ENCODE results near the gene CHRNB1. TPM values are rescaled to one million over a fixed set of nuclear protein-coding genes. Genes with fewer than 3 reads are reported as not detected.

The CHRNB1 gene
- total RNA-seq, 4 donors from 2014 or later, result 4.0 to 9.1 (median 5.8) TPM

DNA sequence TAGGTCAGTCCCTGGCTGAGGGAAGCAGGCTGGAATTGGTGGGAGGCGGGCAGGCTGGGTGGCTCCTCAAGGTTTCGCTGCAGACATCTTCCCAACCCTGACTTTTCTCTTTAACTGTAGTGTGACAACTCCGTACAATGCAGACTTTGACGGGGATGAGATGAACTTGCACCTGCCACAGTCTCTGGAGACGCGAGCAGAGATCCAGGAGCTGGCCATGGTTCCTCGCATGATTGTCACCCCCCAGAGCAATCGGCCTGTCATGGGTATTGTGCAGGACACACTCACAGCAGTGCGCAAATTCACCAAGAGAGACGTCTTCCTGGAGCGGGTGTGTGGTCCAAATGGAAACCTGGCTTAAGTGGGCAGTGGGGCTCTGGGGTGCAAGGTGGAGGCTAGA, 54.3 kb downstream of the CHRNB1 start:
- Histone ChIP-seq H3K36me3 (peaks cover 3 to 93% (median 3%) of the 10 kb centered on the region in 3 donors), H3K4me3 (no peak overlapping the region), H3K27ac (no peak overlapping the region), H3K27me3 (no peaks in the 10 kb centered on the region), H3K9me3 (no peaks in the 10 kb centered on the region), H3K4me1 (peaks cover 0 to 7% (median 0%) of the 10 kb centered on the region in 4 donors)
- no peak for TF ChIP-seq POLR2A (IDR thresholded peaks at IDR 0.05)
- DNase-seq, result no peak

DNA sequence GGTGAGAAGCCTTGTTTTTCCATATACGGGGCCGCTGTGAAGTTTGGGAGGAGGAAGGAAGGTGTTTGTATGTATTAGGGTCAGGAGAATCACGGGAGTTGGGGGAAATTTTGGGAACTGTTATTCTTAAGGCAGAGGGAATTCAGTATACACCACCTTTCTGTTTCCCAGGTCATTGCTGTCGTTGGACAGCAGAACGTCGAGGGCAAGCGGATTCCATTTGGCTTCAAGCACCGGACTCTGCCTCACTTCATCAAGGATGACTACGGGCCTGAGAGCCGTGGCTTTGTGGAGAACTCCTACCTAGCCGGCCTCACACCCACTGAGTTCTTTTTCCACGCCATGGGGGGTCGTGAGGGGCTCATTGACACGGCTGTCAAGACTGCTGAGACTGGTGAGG, 56.9 kb downstream of the CHRNB1 start:
- no peaks in the 10 kb centered on the region for H3K4me1 ChIP-seq
- no peak overlapping the region for H3K4me3 ChIP-seq
- H3K9me3 ChIP-seq, result no peaks in the 10 kb centered on the region
- H3K27ac ChIP-seq, result no peak overlapping the region
- no peak for TF ChIP-seq POLR2A (IDR thresholded peaks at IDR 0.05)
- TF ChIP-seq, protein P1, sequence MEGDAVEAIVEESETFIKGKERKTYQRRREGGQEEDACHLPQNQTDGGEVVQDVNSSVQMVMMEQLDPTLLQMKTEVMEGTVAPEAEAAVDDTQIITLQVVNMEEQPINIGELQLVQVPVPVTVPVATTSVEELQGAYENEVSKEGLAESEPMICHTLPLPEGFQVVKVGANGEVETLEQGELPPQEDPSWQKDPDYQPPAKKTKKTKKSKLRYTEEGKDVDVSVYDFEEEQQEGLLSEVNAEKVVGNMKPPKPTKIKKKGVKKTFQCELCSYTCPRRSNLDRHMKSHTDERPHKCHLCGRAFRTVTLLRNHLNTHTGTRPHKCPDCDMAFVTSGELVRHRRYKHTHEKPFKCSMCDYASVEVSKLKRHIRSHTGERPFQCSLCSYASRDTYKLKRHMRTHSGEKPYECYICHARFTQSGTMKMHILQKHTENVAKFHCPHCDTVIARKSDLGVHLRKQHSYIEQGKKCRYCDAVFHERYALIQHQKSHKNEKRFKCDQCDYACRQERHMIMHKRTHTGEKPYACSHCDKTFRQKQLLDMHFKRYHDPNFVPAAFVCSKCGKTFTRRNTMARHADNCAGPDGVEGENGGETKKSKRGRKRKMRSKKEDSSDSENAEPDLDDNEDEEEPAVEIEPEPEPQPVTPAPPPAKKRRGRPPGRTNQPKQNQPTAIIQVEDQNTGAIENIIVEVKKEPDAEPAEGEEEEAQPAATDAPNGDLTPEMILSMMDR (IDR thresholded peaks at IDR 0.05), result no peak
- H3K36me3 ChIP-seq, result peaks cover 3 to 100% (median 3%) of the 10 kb centered on the region in 3 donors
- no peaks in the 10 kb centered on the region for H3K27me3 ChIP-seq
- DNase-seq, result no peak

DNA sequence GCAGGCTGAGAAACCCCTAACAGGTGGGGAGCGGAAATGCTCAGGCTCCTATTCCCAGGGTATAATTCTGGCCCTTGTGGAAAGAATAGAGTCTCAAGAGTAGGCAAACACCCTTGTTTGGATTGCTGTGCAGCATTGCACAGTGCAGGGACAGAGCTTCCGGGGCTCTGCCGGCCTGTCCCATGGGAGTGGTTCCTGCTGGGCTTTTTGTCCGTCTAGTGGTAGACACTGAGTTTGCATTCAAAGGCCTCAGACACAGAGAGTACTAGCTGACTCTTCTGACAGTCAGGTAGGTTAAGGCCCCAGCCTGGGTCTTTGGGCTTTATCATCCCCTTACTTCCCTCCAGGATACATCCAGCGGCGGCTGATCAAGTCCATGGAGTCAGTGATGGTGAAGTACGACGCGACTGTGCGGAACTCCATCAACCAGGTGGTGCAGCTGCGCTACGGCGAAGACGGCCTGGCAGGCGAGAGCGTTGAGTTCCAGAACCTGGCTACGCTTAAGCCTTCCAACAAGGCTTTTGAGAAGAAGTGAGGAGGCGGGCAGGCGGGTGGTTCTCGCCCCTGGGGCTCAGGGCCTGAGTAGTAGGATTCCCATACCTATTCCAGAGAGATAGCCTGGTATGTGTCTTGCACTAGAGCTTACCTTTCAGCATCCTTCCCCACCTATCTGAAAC, 57.4 kb downstream of the CHRNB1 start:
- H3K27ac ChIP-seq, result no peak overlapping the region
- DNase-seq, result no peak
- TF ChIP-seq, protein P1 (IDR thresholded peaks at IDR 0.05), result no peak
- TF ChIP-seq POLR2A (IDR thresholded peaks at IDR 0.05), result no peak
- H3K4me3 ChIP-seq, result no peak overlapping the region
- H3K9me3 ChIP-seq, result no peaks in the 10 kb centered on the region
- H3K27me3 ChIP-seq, result no peaks in the 10 kb centered on the region
- H3K36me3 ChIP-seq, result peaks cover 3 to 100% (median 3%) of the 10 kb centered on the region in 3 donors
- no peaks in the 10 kb centered on the region for H3K4me1 ChIP-seq

DNA sequence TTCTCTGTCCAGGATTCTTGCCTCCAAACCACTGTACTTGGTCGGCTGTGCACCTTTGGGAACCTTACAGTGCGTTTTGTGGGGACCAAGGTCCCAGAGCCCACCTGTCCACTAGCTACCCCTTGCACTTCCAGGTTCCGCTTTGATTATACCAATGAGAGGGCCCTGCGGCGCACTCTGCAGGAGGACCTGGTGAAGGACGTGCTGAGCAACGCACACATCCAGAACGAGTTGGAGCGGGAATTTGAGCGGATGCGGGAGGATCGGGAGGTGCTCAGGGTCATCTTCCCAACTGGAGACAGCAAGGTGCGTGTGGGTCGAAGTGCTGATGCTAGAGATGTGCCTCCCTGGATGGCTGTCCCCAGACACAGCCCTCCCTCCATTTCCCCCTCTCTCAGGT, 58.1 kb downstream of the CHRNB1 start:
- Histone ChIP-seq H3K4me1 (no peaks in the 10 kb centered on the region), H3K9me3 (no peaks in the 10 kb centered on the region), H3K36me3 (peaks cover 3 to 100% (median 3%) of the 10 kb centered on the region in 3 donors), H3K27me3 (no peaks in the 10 kb centered on the region), H3K27ac (no peak overlapping the region), H3K4me3 (no peak overlapping the region)
- TF ChIP-seq, protein P1 (IDR thresholded peaks at IDR 0.05), result peak in 3 of 6 experiments; percentile 31 to 37 (median 33)
- no peak for TF ChIP-seq POLR2A (IDR thresholded peaks at IDR 0.05)
- DNase-seq, result no peak

DNA sequence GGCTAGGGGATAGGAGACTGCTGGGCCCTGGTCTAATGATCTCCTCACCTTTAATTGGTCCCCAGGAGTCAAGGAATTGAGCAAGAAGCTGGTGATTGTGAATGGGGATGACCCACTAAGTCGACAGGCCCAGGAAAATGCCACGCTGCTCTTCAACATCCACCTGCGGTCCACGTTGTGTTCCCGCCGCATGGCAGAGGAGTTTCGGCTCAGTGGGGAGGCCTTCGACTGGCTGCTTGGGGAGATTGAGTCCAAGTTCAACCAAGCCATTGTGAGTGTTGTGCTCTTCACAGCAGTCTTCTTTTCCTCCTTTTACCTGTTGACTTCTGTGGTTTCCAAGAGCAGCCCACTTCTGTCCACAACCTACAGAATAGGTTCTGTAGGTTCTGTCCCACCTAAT, 58.7 kb downstream of the CHRNB1 start:
- Histone ChIP-seq H3K4me1 (no peaks in the 10 kb centered on the region), H3K4me3 (no peak overlapping the region), H3K36me3 (peaks cover 3 to 100% (median 3%) of the 10 kb centered on the region in 3 donors), H3K27ac (no peak overlapping the region), H3K27me3 (no peaks in the 10 kb centered on the region), H3K9me3 (no peaks in the 10 kb centered on the region)
- DNase-seq, result no peak
- TF ChIP-seq, protein P1 (IDR thresholded peaks at IDR 0.05), result no peak
- no peak for TF ChIP-seq POLR2A (IDR thresholded peaks at IDR 0.05)

Other genes with a start within 250 kb of the CHRNB1 start
- gene DLG4, start 225.2 kb upstream of the CHRNB1 start, total RNA-seq, result 10 to 100 TPM in 2 of 4 donors, 1 to 10 TPM in 2; 2.6 to 15.7 (median 9.4) TPM
- 1,000 to 10,000 TPM; 1,292 to 4,167 (median 1,553) TPM for gene ACADVL, start 225.1 kb upstream of the CHRNB1 start, total RNA-seq
- 10 to 100 TPM; 42.1 to 61.9 (median 50.1) TPM for gene DVL2, start 210.5 kb upstream of the CHRNB1 start, total RNA-seq
- gene PHF23, start 205.6 kb upstream of the CHRNB1 start, total RNA-seq, result 10 to 100 TPM; 22.2 to 38.8 (median 35.1) TPM
- 100 to 1,000 TPM; 288 to 521 (median 367) TPM for gene GABARAP, start 202.6 kb upstream of the CHRNB1 start, total RNA-seq
- 10 to 100 TPM; 55.3 to 86.9 (median 76.4) TPM for gene CTDNEP1, start 193.3 kb upstream of the CHRNB1 start, total RNA-seq
- gene ELP5, start 192.8 kb upstream of the CHRNB1 start, total RNA-seq, result 10 to 100 TPM; 15.1 to 75.1 (median 29.0) TPM
- 1,000 to 10,000 TPM in 1 of 4 donors, 100 to 1,000 TPM in 2, 10 to 100 TPM in 1; 80.0 to 1,052 (median 864) TPM for gene CLDN7, start 182.6 kb upstream of the CHRNB1 start, total RNA-seq
- 1 to 10 TPM in 3 of 4 donors, not detected in 1; 1.1 to 7.6 (median 4.8) TPM for gene SLC2A4, start 163.3 kb upstream of the CHRNB1 start, total RNA-seq
- gene YBX2, start 150.4 kb upstream of the CHRNB1 start, total RNA-seq, result 10 to 100 TPM; 20.7 to 70.0 (median 24.6) TPM
- gene EIF5A, start 137.4 kb upstream of the CHRNB1 start, total RNA-seq, result 100 to 1,000 TPM in 3 of 4 donors, 10 to 100 TPM in 1; 94.4 to 128 (median 120) TPM
- 100 to 1,000 TPM in 1 of 4 donors, 10 to 100 TPM in 3; 93.2 to 148 (median 94.2) TPM for gene GPS2, start 129.7 kb upstream of the CHRNB1 start, total RNA-seq
- 10 to 100 TPM; 23.3 to 69.0 (median 53.9) TPM for gene NEURL4, start 115.7 kb upstream of the CHRNB1 start, total RNA-seq
- 100 to 1,000 TPM in 1 of 4 donors, 10 to 100 TPM in 3; 15.6 to 696 (median 24.0) TPM for gene ACAP1, start 108.5 kb upstream of the CHRNB1 start, total RNA-seq
- gene KCTD11, start 92.9 kb upstream of the CHRNB1 start, total RNA-seq, result 1 to 10 TPM; 2.5 to 8.9 (median 7.1) TPM
- not detected for gene TMEM95, start 89.9 kb upstream of the CHRNB1 start, total RNA-seq
- gene TNK1, start 64.0 kb upstream of the CHRNB1 start, total RNA-seq, result 10 to 100 TPM; 19.8 to 54.4 (median 44.4) TPM
- 10 to 100 TPM; 10.7 to 38.8 (median 21.9) TPM for gene PLSCR3, start 50.5 kb upstream of the CHRNB1 start, total RNA-seq
- 100 to 1,000 TPM in 2 of 4 donors, 10 to 100 TPM in 2; 37.1 to 334 (median 126) TPM for gene TMEM256, start 41.0 kb upstream of the CHRNB1 start, total RNA-seq
- gene NLGN2, start 37.2 kb upstream of the CHRNB1 start, total RNA-seq, result 1 to 10 TPM in 3 of 4 donors, under 1 TPM in 1; 0.88 to 9.9 (median 5.8) TPM
- not detected for gene SPEM1, start 24.7 kb upstream of the CHRNB1 start, total RNA-seq
- gene SPEM2, start 19.4 kb upstream of the CHRNB1 start, total RNA-seq, result not detected
- not detected for gene SPEM3, start 16.2 kb upstream of the CHRNB1 start, total RNA-seq
- 10 to 100 TPM in 3 of 4 donors, 1 to 10 TPM in 1; 4.1 to 21.7 (median 17.0) TPM for gene TMEM102, start 9.6 kb upstream of the CHRNB1 start, total RNA-seq
- 1 to 10 TPM in 1 of 4 donors, not detected in 3; 1.0 TPM for gene FGF11, start 5.5 kb upstream of the CHRNB1 start, total RNA-seq
- 10 to 100 TPM; 15.1 to 27.3 (median 24.5) TPM for gene ZBTB4, start 34.6 kb downstream of the CHRNB1 start, total RNA-seq
- not detected for gene SLC35G6, start 36.4 kb downstream of the CHRNB1 start, total RNA-seq
- 100 to 1,000 TPM in 3 of 4 donors, 10 to 100 TPM in 1; 94.6 to 204 (median 157) TPM for gene POLR2A, start 39.3 kb downstream of the CHRNB1 start, total RNA-seq
- 10 to 100 TPM in 3 of 4 donors, 1 to 10 TPM in 1; 7.6 to 58.6 (median 15.2) TPM for gene TNFSF12, start 104.0 kb downstream of the CHRNB1 start, total RNA-seq
- 10 to 100 TPM in 3 of 4 donors, 1 to 10 TPM in 1; 5.0 to 54.4 (median 38.7) TPM for gene TNFSF13, start 113.7 kb downstream of the CHRNB1 start, total RNA-seq
- 10 to 100 TPM; 31.4 to 47.7 (median 43.7) TPM for gene SENP3, start 116.9 kb downstream of the CHRNB1 start, total RNA-seq
- gene CD68, start 134.6 kb downstream of the CHRNB1 start, total RNA-seq, result 100 to 1,000 TPM in 3 of 4 donors, 10 to 100 TPM in 1; 42.1 to 149 (median 124) TPM
- gene MPDU1, start 138.8 kb downstream of the CHRNB1 start, total RNA-seq, result 100 to 1,000 TPM in 3 of 4 donors, 10 to 100 TPM in 1; 37.1 to 236 (median 125) TPM
- 1 to 10 TPM in 3 of 4 donors, not detected in 1; 1.9 to 2.7 (median 2.4) TPM for gene SOX15, start 145.0 kb downstream of the CHRNB1 start, total RNA-seq
- 10 to 100 TPM; 28.8 to 38.1 (median 30.4) TPM for gene FXR2, start 169.8 kb downstream of the CHRNB1 start, total RNA-seq
- 100 to 1,000 TPM; 144 to 303 (median 229) TPM for gene SAT2, start 182.8 kb downstream of the CHRNB1 start, total RNA-seq
- 10 to 100 TPM in 2 of 4 donors, 1 to 10 TPM in 2; 2.1 to 38.0 (median 16.3) TPM for gene SHBG, start 185.1 kb downstream of the CHRNB1 start, total RNA-seq
- under 1 TPM in 1 of 4 donors, not detected in 3; 0.47 TPM for gene ATP1B2, start 205.9 kb downstream of the CHRNB1 start, total RNA-seq
- 10 to 100 TPM; 19.6 to 27.7 (median 25.1) TPM for gene TP53, start 242.4 kb downstream of the CHRNB1 start, total RNA-seq
- 1 to 10 TPM; 4.6 to 9.3 (median 6.2) TPM for gene WRAP53, start 243.4 kb downstream of the CHRNB1 start, total RNA-seq

All from Peyer's patch (tissue), 4 donors.